IMR-90 (cell line): ENCODE results near the gene STRIP2. TPM values are rescaled to one million over a fixed set of nuclear protein-coding genes. Genes with fewer than 3 reads are reported as not detected.

Experiments used
- ATAC-seq: fragments of 200-7000 bp; cut with Tn5 transposase; 2 replicates; pipeline ENCODE4 v1.9.1; 2020; ENCODE audit warnings: low read depth, mild to moderate bottlenecking, moderate library complexity
- BruUV-seq: library from RNA; stranded (reverse); fragments of 400-500 nt; replicated peaks from 2 replicates; lab custom pipeline; 2021; lab: Mats Ljungman, UMichigan
- CTCF ChIA-PET: fragments of 300-600 bp; formaldehyde crosslinking; extraction: SDS; loops from one replicate; lab custom pipeline; 2021; ENCODE audit warnings: antibody characterized with exemption; lab: Yijun Ruan, JAX
- POLR2A ChIA-PET: fragments of 300-600 bp; sonication (Branson Sonifier 250); formaldehyde crosslinking; loops from one replicate; lab custom pipeline; 2022; ENCODE audit warnings: antibody characterized with exemption; ENCODE audit not compliant: unreplicated experiment; lab: Charles Lee
- DNase-seq: peaks from one replicate; pipeline ENCODE4 v3.0.0; 2013
- H2AFZ ChIP-seq: replicated peaks from 2 replicates; pipeline ENCODE3; 2013; ENCODE audit warnings: low read length, mild to moderate bottlenecking; ENCODE audit not compliant: poor library complexity
- H2AK5ac ChIP-seq: 2 replicates; pipeline ENCODE4 v1.6.1; 2013; ENCODE audit warnings: low read depth, low read length, inconsistent platforms
- H2AK9ac ChIP-seq: replicated peaks from 2 replicates; pipeline ENCODE3; 2013; ENCODE audit warnings: mild to moderate bottlenecking, low read depth, low read length, moderate library complexity; ENCODE audit not compliant: poor library complexity
- H2BK120ac ChIP-seq: 2 replicates; pipeline ENCODE4 v1.6.1; 2013; ENCODE audit warnings: low read depth, low read length, inconsistent platforms
- H2BK15ac ChIP-seq: 3 replicates; pipeline ENCODE4 v1.6.1; 2013; ENCODE audit warnings: low read depth, low read length, inconsistent platforms
- H2BK20ac ChIP-seq: 2 replicates; pipeline ENCODE4 v1.6.1; 2013; ENCODE audit warnings: low read depth, mild to moderate bottlenecking, inconsistent platforms, low read length, moderate library complexity
- H2BK5ac ChIP-seq: 2 replicates; pipeline ENCODE4 v1.6.1; 2013; ENCODE audit warnings: mild to moderate bottlenecking, low read depth, low read length, inconsistent platforms; ENCODE audit not compliant: poor library complexity, severe bottlenecking
- H3K14ac ChIP-seq: replicated peaks from 2 replicates; pipeline ENCODE4 v1.6.1; 2013; ENCODE audit warnings: low read depth, low read length, inconsistent platforms
- H3K18ac ChIP-seq: 2 replicates; pipeline ENCODE4 v1.6.1; 2013; ENCODE audit warnings: low read depth, low read length, control low read depth
- H3K23ac ChIP-seq: 2 replicates; pipeline ENCODE4 v1.6.1; 2013; ENCODE audit warnings: low read depth, low read length, inconsistent platforms
- H3K27ac ChIP-seq: 2 replicates; pipeline ENCODE4 v1.5.1; 2013; ENCODE audit warnings: mild to moderate bottlenecking, control low read depth, low read length; ENCODE audit not compliant: insufficient read depth
- H3K27me3 ChIP-seq: 2 replicates; pipeline ENCODE4 v1.6.1; 2013; ENCODE audit warnings: low read length; ENCODE audit not compliant: control insufficient read depth, insufficient read depth
- H3K36me3 ChIP-seq: 2 replicates; pipeline ENCODE4 v1.6.1; 2013; ENCODE audit warnings: low read length, mixed read lengths; ENCODE audit not compliant: control insufficient read depth, insufficient read depth
- H3K4ac ChIP-seq: 2 replicates; pipeline ENCODE4 v1.6.1; 2013; ENCODE audit warnings: low read depth, low read length, inconsistent platforms
- H3K4me1 ChIP-seq: 2 replicates; pipeline ENCODE4 v1.6.1; 2013; ENCODE audit warnings: low read length, mixed read lengths; ENCODE audit not compliant: control insufficient read depth, insufficient read depth
- H3K4me2 ChIP-seq: 2 replicates; pipeline ENCODE4 v1.6.1; 2013; ENCODE audit warnings: low read depth, mild to moderate bottlenecking, control low read depth, low read length, moderate library complexity
- H3K4me3 ChIP-seq: 2 replicates; pipeline ENCODE4 v1.5.1; 2013; ENCODE audit warnings: low read depth, mild to moderate bottlenecking, control low read depth, low read length, moderate library complexity; ENCODE audit not compliant: insufficient read depth
- H3K56ac ChIP-seq: 2 replicates; pipeline ENCODE4 v1.6.1; 2013; ENCODE audit warnings: low read length, inconsistent platforms; ENCODE audit not compliant: insufficient read depth; ENCODE audit errors: extremely low read depth
- H3K79me1 ChIP-seq, 2 experiments: 2 replicates each; pipeline ENCODE4 v1.6.1; 2013; ENCODE audit warnings: low read length in 2 of 2, inconsistent platforms in 1 of 2, low read depth in 1 of 2
- H3K9ac ChIP-seq: 2 replicates; pipeline ENCODE4 v1.6.1; 2013; ENCODE audit warnings: low read depth, low read length, control low read depth
- H3K9me1 ChIP-seq: 2 replicates; pipeline ENCODE4 v1.6.1; 2013; ENCODE audit warnings: low read length, inconsistent platforms; ENCODE audit not compliant: insufficient read depth
- H3K9me3 ChIP-seq: 2 replicates; pipeline ENCODE4 v1.6.1; 2013; ENCODE audit warnings: low read length; ENCODE audit not compliant: control insufficient read depth, insufficient read depth
- H4K20me1 ChIP-seq: 2 replicates; pipeline ENCODE4 v1.6.1; 2013; ENCODE audit warnings: low read length, inconsistent platforms; ENCODE audit not compliant: insufficient read depth
- H4K5ac ChIP-seq: 2 replicates; pipeline ENCODE4 v1.6.1; 2013; ENCODE audit warnings: mild to moderate bottlenecking, low read depth, low read length, control low read depth
- H4K8ac ChIP-seq, 2 experiments: 2 replicates each; pipeline ENCODE4 v1.6.1; 2013; ENCODE audit warnings: low read depth in 2 of 2, low read length in 2 of 2, control low read depth in 1 of 2, inconsistent platforms in 1 of 2
- H4K91ac ChIP-seq: 2 replicates; pipeline ENCODE4 v1.6.1; 2013; ENCODE audit warnings: low read depth, low read length, inconsistent platforms; ENCODE audit not compliant: insufficient read depth
- BHLHE40 ChIP-seq: fragments of 150-350 bp; IDR thresholded peaks from 2 replicates; pipeline ENCODE4 v1.6.1; 2016; ENCODE audit warnings: mild to moderate bottlenecking, low read depth, low read length
- CEBPB ChIP-seq: IDR thresholded peaks from 2 replicates; pipeline ENCODE4 v1.6.1; 2012; ENCODE audit warnings: low read depth, low read length, improper control_type of control experiment
- CHD1 ChIP-seq: IDR thresholded peaks from 2 replicates; pipeline ENCODE4 v1.6.1; 2012; ENCODE audit warnings: low read depth, low read length, improper control_type of control experiment
- FOS ChIP-seq: fragments of 150-350 bp; IDR thresholded peaks from 2 replicates; pipeline ENCODE4 v1.6.1; 2016; ENCODE audit warnings: low read depth, low read length
- MAFK ChIP-seq: IDR thresholded peaks from 2 replicates; pipeline ENCODE4 v1.6.1; 2012; ENCODE audit warnings: low read depth, low read length, improper control_type of control experiment
- MAZ ChIP-seq: IDR thresholded peaks from 2 replicates; pipeline ENCODE4 v1.6.1; 2012; ENCODE audit warnings: low read depth, mild to moderate bottlenecking, low read length, improper control_type of control experiment, moderate library complexity, borderline replicate concordance
- MXI1 ChIP-seq: IDR thresholded peaks from 2 replicates; pipeline ENCODE4 v1.6.1; 2012; ENCODE audit warnings: low read depth, mild to moderate bottlenecking, low read length, moderate library complexity, borderline replicate concordance
- NFE2L2 ChIP-seq: fragments of 150-350 bp; IDR thresholded peaks from 2 replicates; pipeline ENCODE4 v1.6.1; 2016; ENCODE audit warnings: low read depth, mild to moderate bottlenecking, low read length
- POLR2A ChIP-seq: IDR thresholded peaks from 2 replicates; pipeline ENCODE4 v1.6.1; 2012; ENCODE audit warnings: mild to moderate bottlenecking, low read depth, low read length
- RAD21 ChIP-seq: IDR thresholded peaks from 2 replicates; pipeline ENCODE4 v1.6.1; 2012; ENCODE audit warnings: low read length, improper control_type of control experiment
- RCOR1 ChIP-seq: IDR thresholded peaks from 2 replicates; pipeline ENCODE4 v1.6.1; 2012; ENCODE audit warnings: mild to moderate bottlenecking, low read length, improper control_type of control experiment; ENCODE audit not compliant: insufficient replicate concordance
- RFX5 ChIP-seq: IDR thresholded peaks from 2 replicates; pipeline ENCODE4 v1.8.0; 2012; ENCODE audit warnings: low read depth, mild to moderate bottlenecking, low read length, moderate library complexity
- WGBS, 2 experiments: methylation state at CpG; one replicate each; pipeline versions ENCODE4 v1.1.5 to v1.1.7; 2013; ENCODE audit warnings: missing lambda C conversion rate in 2 of 2; ENCODE audit not compliant: insufficient read length in 1 of 2; ENCODE audit errors: extremely low coverage in 2 of 2; 5-methylcytosine and 5-hydroxymethylcytosine counted together
- dilution Hi-C: fragments of 300-500 bp; cut with HindIII; formaldehyde crosslinking; loops from one replicate; pipeline ENCODE4 v1.14.3; 2018; ENCODE audit warnings: low sequenced_read_pairs; ENCODE audit not compliant: unreplicated experiment
- in situ Hi-C: fragments of 300-500 bp; cut with MboI; formaldehyde crosslinking; loops from 3 replicates; pipeline ENCODE4 v1.14.3; 2019; ENCODE audit warnings: low sequenced_read_pairs, inconsistent platforms, mixed read lengths
- intact Hi-C: fragments of 100-400 bp; cut with micrococcal nuclease; formaldehyde crosslinking; loops from 2 replicates; pipeline ENCODE4 v1.10.0; 2022
- polyA plus RNA-seq, 3 experiments: library from polyadenylated mRNA; depleted of rRNA; stranded (reverse); fragments of >200 nt; gene quantifications; 2 replicates each; pipeline ENCODE4 v1.2.3, GENCODE V29; 2012; ENCODE audit warnings: low replicate concordance in 1 of 3
- total RNA-seq: library from RNA; depleted of rRNA; stranded (reverse); fragments of >200 nt; gene quantifications from 2 replicates; pipeline ENCODE4 v1.2.3, GENCODE V29; 2012
- TF ChIP-seq, protein P1 (sequence below): fragments of 150-350 bp; IDR thresholded peaks from 2 replicates; pipeline ENCODE4 v1.6.1; 2016; ENCODE audit warnings: low read depth, mild to moderate bottlenecking, low read length, moderate library complexity, borderline replicate concordance
- TF ChIP-seq, protein P2 (sequence below): conservative IDR thresholded peaks from 2 replicates; pipeline ENCODE4 v1.5.1; 2012; ENCODE audit warnings: mild to moderate bottlenecking, low read depth, low read length, improper control_type of control experiment
- TF ChIP-seq, protein P3 (sequence below): fragments of 150-350 bp; IDR thresholded peaks from 2 replicates; pipeline ENCODE4 v1.6.1; 2017; ENCODE audit warnings: mild to moderate bottlenecking, antibody characterized with exemption, low read length, low read depth

STRIP2 gene
- total and polyA plus RNA-seq, 2 of the 4 experiments (the other 2 are of a cell fraction) = 1.8 to 3.0 TPM

DNA sequence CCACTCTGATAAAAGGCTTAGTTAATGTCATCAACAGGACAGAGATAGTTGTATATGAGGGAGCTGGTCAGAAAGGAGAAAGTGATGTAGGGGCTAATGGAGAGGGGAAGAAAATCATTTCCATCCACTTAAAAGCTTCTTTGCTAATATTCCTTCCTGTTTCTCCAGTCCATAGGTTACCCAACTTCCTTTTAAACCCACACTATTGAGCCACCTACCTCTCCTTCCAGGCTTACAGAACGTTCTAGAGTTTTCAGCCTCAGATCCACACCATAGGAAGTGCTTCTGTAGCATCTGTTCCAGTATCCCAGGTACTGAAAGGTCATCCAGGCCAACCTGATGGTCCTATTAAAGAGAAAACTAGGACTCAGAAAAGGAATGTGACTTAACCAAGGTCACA lies 28.2 kb downstream of the STRIP2 start:
- Histone ChIP-seq H3K4ac (no peak overlapping the region), H2BK20ac (no peak overlapping the region), H3K9me1 (peaks cover 5% of the 10 kb centered on the region), H2AFZ (no peak overlapping the region), H4K8ac (no peak overlapping the region), H3K18ac (no peak overlapping the region), H2BK5ac (no peak overlapping the region), H3K27me3 (no peaks in the 10 kb centered on the region), H3K4me3 (no peak overlapping the region), H2AK9ac (no peak overlapping the region), H3K9ac (no peak overlapping the region), H3K9me3 (no peaks in the 10 kb centered on the region), H3K23ac (no peak overlapping the region), H2BK120ac (no peak overlapping the region), H2BK15ac (no peak overlapping the region), H4K91ac (no peak overlapping the region), H4K20me1 (no peaks in the 10 kb centered on the region), H3K27ac (no peak overlapping the region), H3K79me1 (no peaks in the 10 kb centered on the region), H2AK5ac (no peak overlapping the region), H3K4me2 (no peak overlapping the region), H3K4me1 (no peaks in the 10 kb centered on the region), H3K36me3 (no peaks in the 10 kb centered on the region; the same call in 1 of the 2 replicates), H3K56ac (no peak overlapping the region), H3K14ac (no peak overlapping the region), H4K5ac (no peak overlapping the region)
- ATAC-seq (no peak), DNase-seq (no peak)
- intact Hi-C loops = no loop called here
- dilution Hi-C loops = no loop called here
- no TSS peak for BruUV-seq
- ChIA-PET CTCF (interaction anchor here (1.4 kb wide), 1 partner anchor 95 kb away, joined by 4 read pairs; no protein-coding TSS in a partner anchor), POLR2A (no interaction called here)
- TF ChIP-seq RAD21 (no peak), BHLHE40 (no peak), RCOR1 (no peak), MAZ (no peak), CHD1 (no peak), MAFK (no peak), POLR2A (no peak), CEBPB (no peak), RFX5 (no peak), NFE2L2 (no peak), FOS (no peak), MXI1 (no peak)
- TF ChIP-seq, protein P1, sequence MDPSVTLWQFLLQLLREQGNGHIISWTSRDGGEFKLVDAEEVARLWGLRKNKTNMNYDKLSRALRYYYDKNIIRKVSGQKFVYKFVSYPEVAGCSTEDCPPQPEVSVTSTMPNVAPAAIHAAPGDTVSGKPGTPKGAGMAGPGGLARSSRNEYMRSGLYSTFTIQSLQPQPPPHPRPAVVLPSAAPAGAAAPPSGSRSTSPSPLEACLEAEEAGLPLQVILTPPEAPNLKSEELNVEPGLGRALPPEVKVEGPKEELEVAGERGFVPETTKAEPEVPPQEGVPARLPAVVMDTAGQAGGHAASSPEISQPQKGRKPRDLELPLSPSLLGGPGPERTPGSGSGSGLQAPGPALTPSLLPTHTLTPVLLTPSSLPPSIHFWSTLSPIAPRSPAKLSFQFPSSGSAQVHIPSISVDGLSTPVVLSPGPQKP = no peak
- TF ChIP-seq, protein P2, sequence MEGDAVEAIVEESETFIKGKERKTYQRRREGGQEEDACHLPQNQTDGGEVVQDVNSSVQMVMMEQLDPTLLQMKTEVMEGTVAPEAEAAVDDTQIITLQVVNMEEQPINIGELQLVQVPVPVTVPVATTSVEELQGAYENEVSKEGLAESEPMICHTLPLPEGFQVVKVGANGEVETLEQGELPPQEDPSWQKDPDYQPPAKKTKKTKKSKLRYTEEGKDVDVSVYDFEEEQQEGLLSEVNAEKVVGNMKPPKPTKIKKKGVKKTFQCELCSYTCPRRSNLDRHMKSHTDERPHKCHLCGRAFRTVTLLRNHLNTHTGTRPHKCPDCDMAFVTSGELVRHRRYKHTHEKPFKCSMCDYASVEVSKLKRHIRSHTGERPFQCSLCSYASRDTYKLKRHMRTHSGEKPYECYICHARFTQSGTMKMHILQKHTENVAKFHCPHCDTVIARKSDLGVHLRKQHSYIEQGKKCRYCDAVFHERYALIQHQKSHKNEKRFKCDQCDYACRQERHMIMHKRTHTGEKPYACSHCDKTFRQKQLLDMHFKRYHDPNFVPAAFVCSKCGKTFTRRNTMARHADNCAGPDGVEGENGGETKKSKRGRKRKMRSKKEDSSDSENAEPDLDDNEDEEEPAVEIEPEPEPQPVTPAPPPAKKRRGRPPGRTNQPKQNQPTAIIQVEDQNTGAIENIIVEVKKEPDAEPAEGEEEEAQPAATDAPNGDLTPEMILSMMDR = no peak
- TF ChIP-seq, protein P3, sequence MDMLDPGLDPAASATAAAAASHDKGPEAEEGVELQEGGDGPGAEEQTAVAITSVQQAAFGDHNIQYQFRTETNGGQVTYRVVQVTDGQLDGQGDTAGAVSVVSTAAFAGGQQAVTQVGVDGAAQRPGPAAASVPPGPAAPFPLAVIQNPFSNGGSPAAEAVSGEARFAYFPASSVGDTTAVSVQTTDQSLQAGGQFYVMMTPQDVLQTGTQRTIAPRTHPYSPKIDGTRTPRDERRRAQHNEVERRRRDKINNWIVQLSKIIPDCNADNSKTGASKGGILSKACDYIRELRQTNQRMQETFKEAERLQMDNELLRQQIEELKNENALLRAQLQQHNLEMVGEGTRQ = no peak
- WGBS, 2 experiments = no CpG with 5 or more reads among the region's 1 CpG
- in situ Hi-C loops = loop anchor here (5.0 kb wide), 1 partner anchor 90 kb away; no protein-coding TSS in a partner anchor
